Keratinocyte (primary cell): ENCODE measurements around the gene SLC45A2. TPM values are rescaled to one million over a fixed set of nuclear protein-coding genes. Genes with fewer than 3 reads are reported as not detected.

Experiments used
- DNase-seq: peaks from one replicate; pipeline ENCODE4 v3.0.0-alpha.2; 2011; ENCODE audit warnings: low read depth, missing footprints, low spot score
- FAIRE-seq: peaks from 2 replicates; lab custom pipeline; 2011; peaks lifted over from hg19 to GRCh38; lab: Jason Lieb, UNC
- H2AFZ ChIP-seq: 2 replicates; pipeline ENCODE4 v1.6.0; 2012; ENCODE audit warnings: low read length, control low read depth, inconsistent platforms; ENCODE audit not compliant: control insufficient read depth
- H3K27ac ChIP-seq: 2 replicates; pipeline ENCODE4 v1.5.1; 2011; ENCODE audit warnings: low read length; ENCODE audit not compliant: control insufficient read depth, insufficient read depth
- H3K27me3 ChIP-seq: 3 replicates; pipeline ENCODE4 v1.6.0; 2011; ENCODE audit warnings: low read length; ENCODE audit not compliant: control insufficient read depth, insufficient read depth; ENCODE audit errors: extremely low read depth
- H3K36me3 ChIP-seq, 2 experiments: 2 replicates in 1 of 2; 3 replicates in 1 of 2; pipeline ENCODE4 v1.5.1; 2011; ENCODE audit warnings: low read length in 2 of 2, mild to moderate bottlenecking in 1 of 2; ENCODE audit not compliant: control insufficient read depth in 2 of 2, insufficient read depth in 2 of 2; ENCODE audit errors: extremely low read depth in 1 of 2
- H3K4me1 ChIP-seq: 3 replicates; pipeline ENCODE4 v1.5.1; 2011; ENCODE audit warnings: low read length; ENCODE audit not compliant: control insufficient read depth, insufficient read depth; ENCODE audit errors: extremely low read depth
- H3K4me2 ChIP-seq: 3 replicates; pipeline ENCODE4 v1.6.0; 2011; ENCODE audit warnings: low read depth, low read length; ENCODE audit not compliant: control insufficient read depth, insufficient read depth; ENCODE audit errors: extremely low read depth
- H3K4me3 ChIP-seq, 3 experiments: fragments of 200-600 bp in 1 of 3; sonication (generic) in 1 of 3; 2 replicates in 2 of 3; 3 replicates in 1 of 3; pipeline ENCODE4 v1.5.1; 2011 to 2016; ENCODE audit warnings: low read length in 3 of 3, mild to moderate bottlenecking in 3 of 3, control low read depth in 2 of 3, inconsistent platforms in 1 of 3, low read depth in 1 of 3, mixed read lengths in 1 of 3, mixed run types in 1 of 3, moderate library complexity in 1 of 3; ENCODE audit not compliant: control insufficient read depth in 2 of 3, insufficient read depth in 2 of 3; ENCODE audit errors: extremely low read depth in 1 of 3
- H3K79me2 ChIP-seq: 2 replicates; pipeline ENCODE4 v1.6.0; 2012; ENCODE audit warnings: low read length; ENCODE audit not compliant: control insufficient read depth, insufficient read depth
- H3K9ac ChIP-seq: 3 replicates; pipeline ENCODE4 v1.6.0; 2011; ENCODE audit warnings: low read length; ENCODE audit not compliant: control insufficient read depth, insufficient read depth; ENCODE audit errors: extremely low read depth
- H3K9me1 ChIP-seq: 3 replicates; pipeline ENCODE4 v1.6.0; 2011; ENCODE audit warnings: low read length; ENCODE audit not compliant: control insufficient read depth, insufficient read depth; ENCODE audit errors: extremely low read depth
- H3K9me3 ChIP-seq: 2 replicates; pipeline ENCODE4 v1.5.1; 2012; ENCODE audit warnings: low read depth, low read length; ENCODE audit not compliant: control insufficient read depth
- H4K20me1 ChIP-seq: 3 replicates; pipeline ENCODE4 v1.6.0; 2011; ENCODE audit warnings: low read length; ENCODE audit not compliant: control insufficient read depth, insufficient read depth; ENCODE audit errors: extremely low read depth
- EZH2 ChIP-seq: IDR thresholded peaks from one replicate; pipeline ENCODE4 v1.6.1; 2012; ENCODE audit warnings: inconsistent platforms, mild to moderate bottlenecking, low read length, moderate library complexity
- dilution Hi-C: fragments of 300-500 bp; cut with MboI; formaldehyde crosslinking; loops from one replicate; pipeline ENCODE4 v1.7.0; 2020; ENCODE audit warnings: low sequenced_read_pairs; ENCODE audit not compliant: extremely low pct_ligation_motif_present
- polyA plus RNA-seq, 5 experiments: library from polyadenylated mRNA; depleted of rRNA in 3 of 5; stranded (reverse) in 3 of 5; stranded (forward) in 1 of 5; unstranded in 1 of 5; fragments of >200 nt; gene quantifications; 1 replicate in 1 of 5; 2 replicates in 3 of 5; 3 replicates in 1 of 5; pipeline versions ENCODE4 v1.2.1 to v1.2.3, GENCODE V29; 2011 to 2012; ENCODE audit warnings: missing spikeins in 2 of 5, low read depth in 1 of 5, low replicate concordance in 1 of 5
- TF ChIP-seq, protein P1 (sequence below), 3 experiments: IDR thresholded peaks in 1 of 3; conservative IDR thresholded peaks in 1 of 3; optimal IDR thresholded peaks in 1 of 3; 2 replicates in 2 of 3; 3 replicates in 1 of 3; pipeline versions ENCODE3 to v1.5.1; 2011; ENCODE audit warnings: low read length in 3 of 3, mild to moderate bottlenecking in 3 of 3, moderate library complexity in 2 of 3, control low read depth in 1 of 3, inconsistent platforms in 1 of 3; ENCODE audit not compliant: insufficient read depth in 2 of 3; ENCODE audit errors: extremely low read depth in 1 of 3

SLC45A2 gene
- polyA plus RNA-seq, 1 donor (not counting 4 experiments of a cell fraction or from before 2014, with no cell fraction given): 0.04 TPM

GRCh38 chr5:33938507-33938796 is 46.0 kb downstream of the SLC45A2 start:
- no peaks in the 10 kb centered on the region for H3K79me2 ChIP-seq
- H2AFZ ChIP-seq: no peak overlapping the region
- no peaks in the 10 kb centered on the region for H3K36me3 ChIP-seq
- dilution Hi-C loops: loop anchor here (25.0 kb wide), 1 partner anchor 451 kb away; no protein-coding TSS in a partner anchor
- DNase-seq (no peak), FAIRE-seq (no peak)
- H3K9ac ChIP-seq: no peak overlapping the region
- TF ChIP-seq, protein P1, sequence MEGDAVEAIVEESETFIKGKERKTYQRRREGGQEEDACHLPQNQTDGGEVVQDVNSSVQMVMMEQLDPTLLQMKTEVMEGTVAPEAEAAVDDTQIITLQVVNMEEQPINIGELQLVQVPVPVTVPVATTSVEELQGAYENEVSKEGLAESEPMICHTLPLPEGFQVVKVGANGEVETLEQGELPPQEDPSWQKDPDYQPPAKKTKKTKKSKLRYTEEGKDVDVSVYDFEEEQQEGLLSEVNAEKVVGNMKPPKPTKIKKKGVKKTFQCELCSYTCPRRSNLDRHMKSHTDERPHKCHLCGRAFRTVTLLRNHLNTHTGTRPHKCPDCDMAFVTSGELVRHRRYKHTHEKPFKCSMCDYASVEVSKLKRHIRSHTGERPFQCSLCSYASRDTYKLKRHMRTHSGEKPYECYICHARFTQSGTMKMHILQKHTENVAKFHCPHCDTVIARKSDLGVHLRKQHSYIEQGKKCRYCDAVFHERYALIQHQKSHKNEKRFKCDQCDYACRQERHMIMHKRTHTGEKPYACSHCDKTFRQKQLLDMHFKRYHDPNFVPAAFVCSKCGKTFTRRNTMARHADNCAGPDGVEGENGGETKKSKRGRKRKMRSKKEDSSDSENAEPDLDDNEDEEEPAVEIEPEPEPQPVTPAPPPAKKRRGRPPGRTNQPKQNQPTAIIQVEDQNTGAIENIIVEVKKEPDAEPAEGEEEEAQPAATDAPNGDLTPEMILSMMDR (optimal IDR thresholded peaks at IDR 0.05 in 1 of 3, IDR thresholded peaks at IDR 0.05 in 1 of 3, conservative IDR thresholded peaks at IDR 0.05 in 1 of 3; ENCODE audit: extremely low read depth in 1 of 3, insufficient read depth in 2 of 3, low read length in 3 of 3): no peak
- TF ChIP-seq EZH2: no peak
- H3K27me3 ChIP-seq: peaks cover 37% of the 10 kb centered on the region
- no peaks in the 10 kb centered on the region for H4K20me1 ChIP-seq
- H3K27ac ChIP-seq: no peak overlapping the region
- H3K4me3 ChIP-seq: no peak overlapping the region
- H3K9me1 ChIP-seq: no peaks in the 10 kb centered on the region
- no peaks in the 10 kb centered on the region for H3K4me1 ChIP-seq
- no peak overlapping the region for H3K4me2 ChIP-seq
- H3K9me3 ChIP-seq: no peaks in the 10 kb centered on the region

- dilution Hi-C loops: loop anchor here (25.0 kb wide), 1 partner anchor 451 kb away; no protein-coding TSS in a partner anchor
- Histone ChIP-seq H3K27ac (no peak overlapping the region), H3K79me2 (no peaks in the 10 kb centered on the region), H3K4me2 (no peak overlapping the region), H3K9me3 (no peaks in the 10 kb centered on the region), H2AFZ (no peak overlapping the region), H3K9ac (no peak overlapping the region), H3K36me3 (no peaks in the 10 kb centered on the region), H3K9me1 (no peaks in the 10 kb centered on the region), H3K4me3 (no peak overlapping the region), H3K27me3 (peaks cover 37% of the 10 kb centered on the region), H4K20me1 (no peaks in the 10 kb centered on the region), H3K4me1 (no peaks in the 10 kb centered on the region)
- TF ChIP-seq EZH2: peak; percentile 21
- TF ChIP-seq, protein P1 (optimal IDR thresholded peaks at IDR 0.05 in 1 of 3, IDR thresholded peaks at IDR 0.05 in 1 of 3, conservative IDR thresholded peaks at IDR 0.05 in 1 of 3; ENCODE audit: extremely low read depth in 1 of 3, insufficient read depth in 2 of 3, low read length in 3 of 3): no peak
- no peak for FAIRE-seq
- no peak for DNase-seq
Measured at GRCh38 chr5:33937707-33938506, 46.6 kb downstream of the SLC45A2 start.
